Subcutaneous adipose tissue (tissue), 4 donors: ENCODE measurements around the gene HOMER1. TPM values are rescaled to one million over a fixed set of nuclear protein-coding genes. Genes with fewer than 3 reads are reported as not detected.

Experiments
- total RNA-seq, 4 donors: library from RNA; depleted of rRNA; stranded (reverse); fragments of >200 nt; gene quantifications; one replicate each; pipeline ENCODE4 v1.1.0, GENCODE V29; 2016
- TF ChIP-seq, protein P1 (sequence below): fragments of 450-650 bp; IDR thresholded peaks from one replicate; pipeline ENCODE4 v1.5.1; 2016; ENCODE audit warnings: low read depth, mild to moderate bottlenecking, control low read depth, antibody characterized with exemption, moderate library complexity

The HOMER1 gene
- total RNA-seq, 4 donors from 2014 or later, result 1.5 to 7.2 (median 3.7) TPM

DNA sequence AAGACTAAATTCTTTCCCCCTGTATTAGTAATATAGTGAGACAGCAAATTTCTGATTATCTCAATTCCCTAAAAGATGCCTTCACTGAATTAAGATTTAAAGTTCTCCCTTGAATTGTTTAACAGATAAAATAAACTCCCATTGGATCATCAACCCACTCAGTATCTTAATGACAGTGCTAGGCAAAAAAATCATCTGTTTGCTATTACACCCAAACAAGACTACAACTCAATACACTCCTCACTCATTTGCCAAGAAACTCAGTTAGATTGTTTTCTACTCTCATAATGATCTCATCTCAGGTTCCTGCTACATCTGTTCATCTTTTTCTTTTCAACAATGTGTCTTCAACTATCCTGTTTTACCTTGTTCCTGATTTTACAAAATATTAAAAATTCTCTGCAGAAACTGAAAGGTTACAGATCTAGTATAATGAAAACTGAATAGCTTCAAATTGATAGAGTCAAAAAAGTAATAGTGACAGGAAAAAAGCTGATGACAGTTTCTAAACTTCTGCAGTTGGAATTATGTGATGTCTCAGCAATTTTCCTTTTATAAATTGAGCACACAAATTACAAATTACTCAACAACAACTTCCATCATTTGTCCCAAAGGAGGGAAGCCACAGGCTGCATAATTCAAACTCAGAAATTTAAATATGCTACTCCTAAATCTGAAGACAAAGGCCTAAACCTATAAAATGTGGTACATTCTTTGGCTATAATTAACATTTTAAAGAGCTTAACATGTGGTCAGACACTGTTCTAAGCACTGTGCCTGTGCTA lies 39.4 kb downstream of the HOMER1 start:
- TF ChIP-seq, protein P1, sequence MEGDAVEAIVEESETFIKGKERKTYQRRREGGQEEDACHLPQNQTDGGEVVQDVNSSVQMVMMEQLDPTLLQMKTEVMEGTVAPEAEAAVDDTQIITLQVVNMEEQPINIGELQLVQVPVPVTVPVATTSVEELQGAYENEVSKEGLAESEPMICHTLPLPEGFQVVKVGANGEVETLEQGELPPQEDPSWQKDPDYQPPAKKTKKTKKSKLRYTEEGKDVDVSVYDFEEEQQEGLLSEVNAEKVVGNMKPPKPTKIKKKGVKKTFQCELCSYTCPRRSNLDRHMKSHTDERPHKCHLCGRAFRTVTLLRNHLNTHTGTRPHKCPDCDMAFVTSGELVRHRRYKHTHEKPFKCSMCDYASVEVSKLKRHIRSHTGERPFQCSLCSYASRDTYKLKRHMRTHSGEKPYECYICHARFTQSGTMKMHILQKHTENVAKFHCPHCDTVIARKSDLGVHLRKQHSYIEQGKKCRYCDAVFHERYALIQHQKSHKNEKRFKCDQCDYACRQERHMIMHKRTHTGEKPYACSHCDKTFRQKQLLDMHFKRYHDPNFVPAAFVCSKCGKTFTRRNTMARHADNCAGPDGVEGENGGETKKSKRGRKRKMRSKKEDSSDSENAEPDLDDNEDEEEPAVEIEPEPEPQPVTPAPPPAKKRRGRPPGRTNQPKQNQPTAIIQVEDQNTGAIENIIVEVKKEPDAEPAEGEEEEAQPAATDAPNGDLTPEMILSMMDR, result no peak

DNA sequence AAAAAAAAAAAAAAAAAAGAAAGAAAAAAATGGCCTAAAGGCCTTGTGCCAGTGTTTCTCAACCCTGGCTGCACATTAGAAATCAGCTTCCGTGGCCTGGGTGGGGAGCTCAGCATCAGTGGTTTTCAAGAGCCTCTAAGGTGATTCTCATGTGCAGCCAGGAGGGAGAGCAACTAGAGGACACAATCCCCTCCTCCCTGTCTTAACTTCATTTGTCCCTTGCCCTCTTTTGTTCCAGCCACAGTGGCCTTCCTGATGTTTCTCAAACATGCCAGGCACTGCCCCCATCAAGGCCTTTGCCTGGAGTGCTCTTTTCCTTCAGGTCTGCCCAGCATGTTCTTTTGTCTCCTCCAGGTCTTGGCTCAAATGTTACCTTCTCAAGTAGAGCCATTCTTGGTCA lies 42.4 kb downstream of the HOMER1 start:
- TF ChIP-seq, protein P1, result no peak

DNA sequence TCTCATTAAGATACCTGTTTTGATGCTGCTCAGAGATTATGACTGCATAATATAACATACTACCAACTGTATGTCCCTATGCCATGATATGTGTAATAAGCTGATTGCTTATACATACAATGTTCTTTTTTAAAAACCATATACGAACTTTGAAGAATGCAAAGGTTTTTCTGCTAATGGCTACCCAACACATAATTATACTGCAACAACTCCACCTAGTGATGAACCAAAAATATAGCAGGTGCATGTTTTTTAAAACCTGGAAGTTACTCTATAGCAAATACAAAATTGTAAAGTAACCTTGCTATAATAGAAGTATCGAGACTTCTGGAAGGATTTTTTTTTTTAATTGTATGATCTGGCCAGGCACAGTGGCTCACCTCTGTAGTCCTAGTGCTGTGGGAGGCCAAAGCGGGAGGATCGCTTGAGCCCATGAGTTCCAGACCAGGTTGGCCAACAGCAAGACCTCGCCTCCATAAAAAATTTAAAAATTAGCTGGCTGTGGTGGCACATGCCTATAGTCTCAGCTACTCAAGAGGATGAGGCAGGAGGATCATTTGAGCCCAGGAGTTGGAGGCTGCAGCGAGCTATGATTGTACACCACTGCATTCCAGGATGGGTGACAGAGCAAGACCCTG lies 49.1 kb downstream of the HOMER1 start:
- TF ChIP-seq, protein P1, result no peak

DNA sequence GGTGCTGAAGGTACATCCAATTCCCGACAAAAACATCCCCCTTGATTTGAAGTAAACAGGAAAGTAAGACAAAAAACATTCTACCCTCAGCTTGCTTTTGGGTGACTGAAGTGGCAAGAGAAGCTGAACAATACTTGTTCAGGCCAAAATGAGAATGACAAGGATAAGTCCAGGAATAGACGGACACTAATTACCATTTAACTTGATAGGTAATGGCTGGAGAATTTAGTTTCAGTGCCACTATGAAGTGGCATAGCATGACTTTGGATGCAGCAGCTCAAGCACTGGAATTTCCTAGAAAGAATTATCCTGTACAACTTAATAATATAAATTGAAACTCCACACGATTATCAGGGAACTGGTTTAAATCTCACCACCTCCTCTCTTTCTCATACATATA lies 49.7 kb downstream of the HOMER1 start:
- TF ChIP-seq, protein P1, result no peak

DNA sequence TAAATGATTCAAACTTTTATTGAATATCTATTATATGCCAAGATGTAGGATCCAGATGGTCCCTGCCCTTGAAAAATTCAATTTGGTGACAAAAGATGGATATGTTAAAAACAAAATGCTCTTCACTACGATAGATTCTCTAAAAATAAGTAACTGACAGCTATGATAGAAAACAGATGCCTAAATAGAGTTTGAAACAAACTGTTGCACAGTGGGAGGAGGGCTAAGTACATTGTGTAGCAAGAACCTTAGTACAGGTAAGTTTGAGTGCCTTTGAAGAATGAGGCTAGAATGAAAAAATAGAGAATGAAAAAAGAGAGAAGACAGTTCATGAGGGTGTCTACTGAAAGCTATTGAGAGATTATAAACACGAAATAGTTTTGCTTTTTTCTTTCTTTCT lies 54.3 kb downstream of the HOMER1 start:
- TF ChIP-seq, protein P1, result no peak

DNA sequence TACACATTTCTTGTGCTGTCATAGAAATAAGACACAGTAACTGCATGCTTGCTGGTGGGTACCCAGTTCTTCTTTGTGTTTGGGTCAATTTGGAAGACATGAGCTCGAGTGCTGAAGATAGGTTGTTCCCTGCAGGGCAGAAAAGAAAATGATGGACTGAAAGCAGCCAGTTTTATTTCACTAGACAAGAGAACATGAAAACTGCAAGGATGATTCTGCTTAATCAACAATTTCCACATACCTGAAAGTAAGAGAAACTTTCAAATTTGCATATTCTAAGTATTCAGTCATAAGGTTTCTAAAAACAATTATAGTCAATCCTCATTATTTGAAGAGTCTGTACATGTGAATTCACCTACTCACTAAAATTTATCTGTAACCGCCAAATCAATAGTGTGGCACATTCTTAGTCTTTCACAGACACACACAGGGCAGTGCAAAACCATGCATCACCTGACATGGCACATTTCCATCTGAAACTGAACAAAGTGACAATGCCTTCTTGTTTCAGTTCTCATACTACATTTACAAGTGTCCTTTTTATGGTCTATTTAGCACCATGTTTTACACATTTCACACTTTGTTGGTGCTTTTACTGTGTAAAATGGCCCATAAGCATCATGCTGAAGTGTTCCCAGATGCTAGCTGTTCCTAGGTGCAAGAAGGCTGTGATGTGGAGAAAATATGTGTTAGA lies 56.9 kb downstream of the HOMER1 start:
- TF ChIP-seq, protein P1, result no peak

DNA sequence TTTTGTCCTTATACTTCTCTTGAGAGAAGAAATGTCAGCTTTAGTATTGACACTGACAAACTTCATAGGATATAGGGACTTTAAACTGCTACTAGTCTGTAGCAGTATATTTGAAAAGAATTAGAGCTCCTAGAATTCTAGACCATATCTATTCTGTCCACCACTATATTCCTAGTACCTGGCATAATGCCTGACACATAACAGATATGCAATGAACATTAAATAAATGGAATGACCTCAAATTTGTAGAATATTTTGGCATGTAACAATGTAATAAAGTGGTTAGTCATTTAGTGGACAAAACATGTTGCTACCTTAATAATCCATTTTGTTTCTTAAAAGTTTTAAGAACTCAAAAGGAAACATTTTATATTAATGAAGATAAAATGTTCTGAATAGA lies 57.5 kb downstream of the HOMER1 start:
- TF ChIP-seq, protein P1, result no peak
